Stimulated activated naive CD8-positive, alpha-beta T cell treated with anti-CD3 and anti-CD28 coated beads, Interleukin-15, Interleukin-2, amounts not matched to agents 100 ng/mL and 50 ng/mL, for 24 hours (primary cell): Measurements from ENCODE around the gene CHID1.

Experiments used
- H3K27ac Mint-ChIP-seq: one replicate; pipeline ENCODE4 v1.8.0; 2021; ENCODE audit warnings: mild to moderate bottlenecking, mixed read lengths
- H3K27me3 Mint-ChIP-seq: one replicate; pipeline ENCODE4 v1.8.0; 2021; ENCODE audit warnings: mixed read lengths
- H3K36me3 Mint-ChIP-seq: one replicate; pipeline ENCODE4 v1.8.0; 2021; ENCODE audit warnings: low read depth, mixed read lengths
- H3K4me1 Mint-ChIP-seq: one replicate; pipeline ENCODE4 v1.8.0; 2021; ENCODE audit warnings: low read depth, mixed read lengths
- H3K4me3 Mint-ChIP-seq: one replicate; pipeline ENCODE4 v1.8.0; 2021; ENCODE audit warnings: mild to moderate bottlenecking, mixed read lengths
- H3K9me3 Mint-ChIP-seq: one replicate; pipeline ENCODE4 v1.8.0; 2021; ENCODE audit warnings: mixed read lengths

Gene CHID1

DNA sequence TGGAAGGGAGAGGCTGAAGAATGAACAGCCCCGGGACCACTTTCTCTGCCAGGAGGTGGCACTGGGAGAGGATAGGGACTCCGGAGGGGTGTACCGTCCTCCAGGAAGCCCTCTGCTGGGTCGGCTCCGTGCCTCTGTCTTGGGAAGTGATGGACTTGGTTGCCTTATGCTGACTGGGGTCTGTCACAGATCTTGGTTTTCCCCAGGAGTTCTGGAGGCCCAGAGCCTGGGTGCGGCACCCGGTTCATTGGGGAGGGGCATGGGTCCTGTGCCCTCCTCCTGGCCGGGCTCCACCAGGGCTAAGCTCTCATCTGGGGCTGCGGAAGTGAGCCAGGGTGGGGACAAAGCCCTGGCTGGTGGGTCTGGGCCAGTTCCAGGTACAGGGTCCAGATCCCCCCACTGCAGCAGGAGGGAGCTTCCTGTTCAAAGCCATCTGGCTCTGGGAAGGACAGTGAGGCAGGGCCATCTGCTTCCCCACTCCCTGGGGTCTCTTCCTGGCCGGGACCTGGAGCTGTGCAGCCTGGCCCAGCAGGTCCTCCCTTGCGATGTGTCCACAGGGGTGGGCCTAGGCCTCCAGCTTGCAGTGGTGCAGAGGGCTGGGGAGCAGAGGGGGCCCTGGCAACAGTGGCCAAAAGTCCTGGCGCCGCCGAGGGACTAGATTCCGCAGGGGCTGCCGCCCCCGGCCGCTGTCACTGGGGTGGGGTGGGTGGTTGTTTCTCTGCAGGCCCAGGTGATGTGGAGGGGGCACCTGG is 14.0 kb upstream of the CHID1 start:
- H3K9me3 Mint-ChIP-seq, result no peaks in the 10 kb centered on the region
- no peak overlapping the region for H3K27ac Mint-ChIP-seq
- peaks cover 6% of the 10 kb centered on the region for H3K36me3 Mint-ChIP-seq
- H3K4me1 Mint-ChIP-seq, result peaks cover 28% of the 10 kb centered on the region
- H3K4me3 Mint-ChIP-seq, result no peak overlapping the region
- H3K27me3 Mint-ChIP-seq, result no peaks in the 10 kb centered on the region

GRCh38 chr11:923691-924405 is 13.2 kb upstream of the CHID1 start:
- no peak overlapping the region for H3K4me3 Mint-ChIP-seq

GRCh38 chr11:921921-922678 is 11.5 kb upstream of the CHID1 start:
- no peaks in the 10 kb centered on the region for H3K9me3 Mint-ChIP-seq
- no peak overlapping the region for H3K4me3 Mint-ChIP-seq
- H3K36me3 Mint-ChIP-seq, result peaks cover 2% of the 10 kb centered on the region
- H3K4me1 Mint-ChIP-seq, result peaks cover 9% of the 10 kb centered on the region
- no peaks in the 10 kb centered on the region for H3K27me3 Mint-ChIP-seq
- no peak overlapping the region for H3K27ac Mint-ChIP-seq

More at GRCh38 chr11:923691-924405, 13.2 kb upstream of the CHID1 start:
- Mint-ChIP-seq H3K4me1 (peaks cover 27% of the 10 kb centered on the region), H3K36me3 (peaks cover 6% of the 10 kb centered on the region), H3K27me3 (no peaks in the 10 kb centered on the region), H3K9me3 (no peaks in the 10 kb centered on the region), H3K27ac (peak overlapping the region; percentile 26)

DNA sequence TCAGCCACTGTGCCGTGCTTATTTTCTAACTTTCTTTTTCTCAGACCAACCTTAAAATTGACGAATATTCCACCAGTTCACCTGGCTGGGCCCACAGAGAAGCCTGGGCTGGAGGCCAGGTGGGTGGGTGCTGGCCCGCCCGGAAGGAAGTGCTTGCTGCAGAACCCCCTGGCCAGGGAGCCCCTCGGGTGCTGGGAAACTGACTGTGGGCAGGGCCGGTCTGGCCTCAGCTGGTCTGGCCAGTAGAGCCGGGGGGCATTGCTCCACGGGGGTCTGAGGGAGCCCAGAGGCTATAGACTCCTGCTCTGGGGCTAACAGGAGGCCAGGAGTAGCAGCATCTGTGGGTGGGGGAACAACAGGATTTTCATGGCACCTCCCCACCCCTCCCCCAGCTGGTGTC is 6.8 kb upstream of the CHID1 start:
- Mint-ChIP-seq H3K27me3 (no peaks in the 10 kb centered on the region), H3K36me3 (no peaks in the 10 kb centered on the region), H3K27ac (no peak overlapping the region), H3K4me1 (no peaks in the 10 kb centered on the region), H3K4me3 (no peak overlapping the region), H3K9me3 (no peaks in the 10 kb centered on the region)

DNA sequence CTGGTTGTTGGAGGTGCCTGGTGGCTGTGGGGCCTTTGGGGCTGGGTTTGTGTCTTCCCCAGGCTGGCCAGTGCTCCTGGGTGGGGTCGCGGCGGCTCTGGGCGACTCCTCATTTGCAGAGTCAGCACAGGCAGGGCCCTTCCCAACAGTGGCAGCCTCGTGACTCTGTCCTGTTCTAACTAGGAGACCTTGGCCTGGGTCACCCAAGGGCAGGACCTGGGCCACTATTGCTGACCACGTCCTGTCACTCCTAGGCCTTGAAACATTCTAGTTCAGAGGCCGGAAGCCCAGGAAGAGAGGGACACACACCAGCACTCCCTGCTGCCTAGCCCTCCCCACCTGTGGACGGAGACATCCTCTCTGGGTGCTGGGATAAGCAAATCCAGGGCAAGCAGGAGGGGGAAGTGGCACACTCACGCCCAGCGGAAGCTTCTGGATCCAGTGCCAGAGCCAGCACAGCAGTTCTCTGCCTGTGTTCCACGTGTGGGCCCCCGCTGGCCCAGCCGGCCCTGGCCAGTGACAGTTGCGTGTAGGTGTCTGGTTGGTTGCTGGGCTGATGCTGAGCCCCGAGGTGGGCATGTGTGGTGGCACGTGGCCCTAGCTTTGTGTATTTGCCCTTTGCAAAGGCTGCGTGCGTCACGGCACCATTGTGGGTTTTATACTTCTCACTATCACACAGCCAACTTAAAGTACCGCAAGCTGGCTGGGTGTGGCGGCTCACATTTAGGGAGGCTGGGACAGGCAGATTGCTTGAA is 4.3 kb upstream of the CHID1 start:
- H3K36me3 Mint-ChIP-seq, result no peaks in the 10 kb centered on the region
- no peak overlapping the region for H3K27ac Mint-ChIP-seq
- no peak overlapping the region for H3K4me3 Mint-ChIP-seq
- no peaks in the 10 kb centered on the region for H3K9me3 Mint-ChIP-seq
- H3K27me3 Mint-ChIP-seq, result no peaks in the 10 kb centered on the region
- peaks cover 8% of the 10 kb centered on the region for H3K4me1 Mint-ChIP-seq

- Mint-ChIP-seq H3K36me3 (peaks cover 4% of the 10 kb centered on the region), H3K4me3 (no peak overlapping the region), H3K27ac (no peak overlapping the region), H3K9me3 (no peaks in the 10 kb centered on the region), H3K4me1 (peaks cover 14% of the 10 kb centered on the region), H3K27me3 (no peaks in the 10 kb centered on the region)
These were observed 3.6 kb upstream of the CHID1 start for GRCh38 chr11:914204-914603.

DNA sequence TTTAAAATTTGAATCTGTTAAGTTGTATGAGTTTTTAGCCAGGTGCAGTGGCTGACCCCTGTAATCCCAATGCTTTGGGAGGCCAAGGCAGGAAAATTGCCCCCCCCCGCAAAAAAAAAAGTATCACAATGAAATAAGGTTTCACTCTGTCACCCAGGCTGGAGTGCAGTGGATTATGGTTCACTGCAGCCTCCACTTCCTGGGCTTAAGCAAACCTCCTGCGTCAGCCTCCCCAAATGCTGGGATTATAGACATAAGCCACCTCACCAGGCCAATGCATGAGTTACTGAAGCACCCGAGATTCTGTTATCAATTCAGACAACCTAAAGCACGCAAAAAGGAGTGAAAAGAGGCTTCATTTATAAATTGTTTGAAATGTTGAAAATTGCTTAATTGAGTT is 2.4 kb upstream of the CHID1 start:
- no peak overlapping the region for H3K27ac Mint-ChIP-seq
- H3K36me3 Mint-ChIP-seq, result peaks cover 10% of the 10 kb centered on the region
- no peaks in the 10 kb centered on the region for H3K27me3 Mint-ChIP-seq
- H3K9me3 Mint-ChIP-seq, result no peaks in the 10 kb centered on the region
- H3K4me1 Mint-ChIP-seq, result peaks cover 24% of the 10 kb centered on the region
- no peak overlapping the region for H3K4me3 Mint-ChIP-seq

DNA sequence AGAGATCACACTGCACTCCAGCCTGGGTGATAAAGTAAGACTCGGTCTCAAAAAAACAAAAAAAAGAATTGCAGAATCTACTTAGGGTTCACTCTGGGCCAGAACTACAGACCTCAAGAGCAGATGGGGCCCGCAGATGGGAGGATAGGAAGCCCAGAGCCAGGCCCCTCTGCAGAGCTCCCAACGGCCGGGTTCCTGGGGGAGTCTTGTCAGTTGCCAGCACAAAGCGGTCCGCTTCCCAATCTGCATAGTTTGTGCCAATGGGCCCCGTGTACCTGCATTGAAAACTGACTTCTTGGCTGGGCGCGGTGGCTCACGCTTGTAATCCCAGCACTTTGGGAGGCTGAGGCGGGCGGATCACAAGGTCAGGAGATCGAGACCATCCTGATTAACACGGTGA is 1.7 kb upstream of the CHID1 start:
- Mint-ChIP-seq H3K27me3 (no peaks in the 10 kb centered on the region), H3K27ac (no peak overlapping the region), H3K4me3 (peak overlapping the region; percentile 10), H3K36me3 (peaks cover 12% of the 10 kb centered on the region), H3K9me3 (no peaks in the 10 kb centered on the region), H3K4me1 (peaks cover 28% of the 10 kb centered on the region)

- H3K36me3 Mint-ChIP-seq, result peaks cover 14% of the 10 kb centered on the region
- H3K27ac Mint-ChIP-seq, result peak overlapping the region; percentile 96
- H3K27me3 Mint-ChIP-seq, result no peaks in the 10 kb centered on the region
- no peaks in the 10 kb centered on the region for H3K9me3 Mint-ChIP-seq
- peaks cover 28% of the 10 kb centered on the region for H3K4me1 Mint-ChIP-seq
- H3K4me3 Mint-ChIP-seq, result peak overlapping the region; percentile 87
These were observed 1.2 kb upstream of the CHID1 start for GRCh38 chr11:911890-912219.

DNA sequence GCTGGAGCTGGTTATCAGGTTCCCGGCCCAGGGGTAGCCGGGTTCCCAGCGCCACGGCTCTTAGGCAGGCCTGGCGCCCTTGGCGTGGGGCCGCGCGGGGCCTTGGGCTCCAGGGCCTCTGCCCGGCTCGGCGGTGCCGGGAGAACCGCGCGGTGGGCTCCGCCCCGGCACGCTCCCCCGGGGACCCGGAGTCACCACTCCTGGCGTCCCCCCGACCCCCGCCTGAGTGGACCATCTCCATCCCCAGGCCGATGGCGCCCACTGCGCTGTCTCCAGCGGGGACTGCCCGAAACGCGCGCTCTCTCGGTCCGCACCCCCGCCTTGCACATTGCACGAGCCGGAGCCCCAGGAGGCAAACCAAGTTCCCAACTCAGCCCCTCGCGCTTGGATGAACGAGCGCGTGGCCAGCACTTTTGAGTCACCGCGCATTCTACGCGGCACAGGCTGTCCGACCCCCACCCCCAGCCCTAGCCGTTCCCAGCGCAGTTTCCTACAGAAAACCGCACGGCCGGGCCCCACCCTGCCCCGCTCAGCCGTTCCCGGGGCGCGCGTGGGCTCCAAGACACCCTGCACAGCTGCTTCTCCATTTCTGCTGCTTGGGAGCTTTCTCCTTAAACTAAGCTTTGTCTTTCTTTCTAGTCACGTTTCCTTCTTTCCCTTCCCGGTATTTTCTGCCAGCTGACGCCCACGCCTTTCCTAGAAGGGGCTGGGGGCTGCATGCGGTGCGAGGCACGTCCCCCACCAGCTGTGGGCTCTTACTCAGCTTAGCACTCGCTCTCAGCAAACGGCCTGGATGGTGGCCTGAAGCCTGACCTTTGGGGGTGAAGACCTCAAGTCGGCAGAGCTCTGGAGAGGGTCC is 650 bp upstream of the CHID1 start:
- H3K4me3 Mint-ChIP-seq, result peak overlapping the region; percentile 87
- H3K36me3 Mint-ChIP-seq, result peaks cover 20% of the 10 kb centered on the region
- peak overlapping the region; percentile 96 for H3K27ac Mint-ChIP-seq

DNA sequence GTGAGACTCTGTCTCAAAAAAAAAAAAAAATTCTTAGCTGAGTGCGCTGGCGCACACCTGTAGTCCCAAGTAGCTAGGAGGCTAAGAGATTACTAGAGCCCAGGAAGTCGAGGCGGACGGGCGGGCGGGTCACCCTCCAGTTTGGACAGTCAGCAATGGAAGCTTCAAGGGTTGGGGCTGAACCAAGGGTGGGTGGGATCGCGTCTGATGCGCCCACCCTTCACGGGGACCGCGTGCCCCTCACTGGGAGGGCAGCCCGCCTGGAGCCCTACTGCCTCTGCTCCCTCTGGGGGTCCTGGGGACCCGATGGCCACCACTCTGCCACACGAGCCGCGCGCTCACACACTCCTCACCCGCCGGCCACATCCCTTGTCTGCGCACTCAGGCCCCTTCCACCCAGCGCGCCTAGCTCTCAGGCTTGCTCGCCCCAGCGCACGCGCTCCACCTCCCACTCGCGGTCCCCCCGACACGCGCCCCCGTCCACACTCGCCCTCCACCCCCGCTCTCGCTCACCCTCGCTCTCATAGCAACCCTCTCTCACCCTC is 494 bp downstream of the CHID1 start:
- H3K36me3 Mint-ChIP-seq, result peaks cover 26% of the 10 kb centered on the region
- peak overlapping the region; percentile 90 for H3K4me3 Mint-ChIP-seq
- no peaks in the 10 kb centered on the region for H3K9me3 Mint-ChIP-seq
- peak overlapping the region; percentile 79 for H3K27ac Mint-ChIP-seq
- H3K4me1 Mint-ChIP-seq, result peaks cover 28% of the 10 kb centered on the region
- H3K27me3 Mint-ChIP-seq, result no peaks in the 10 kb centered on the region

More for the DNA sequence above, 650 bp upstream of the CHID1 start:
- no peaks in the 10 kb centered on the region for H3K27me3 Mint-ChIP-seq
- H3K9me3 Mint-ChIP-seq, result no peaks in the 10 kb centered on the region
- H3K4me1 Mint-ChIP-seq, result peaks cover 28% of the 10 kb centered on the region

GRCh38 chr11:909406-909805 is 1.2 kb downstream of the CHID1 start:
- H3K36me3 Mint-ChIP-seq, result peaks cover 30% of the 10 kb centered on the region
- no peaks in the 10 kb centered on the region for H3K27me3 Mint-ChIP-seq
- no peak overlapping the region for H3K27ac Mint-ChIP-seq
- H3K9me3 Mint-ChIP-seq, result no peaks in the 10 kb centered on the region
- peak overlapping the region; percentile 90 for H3K4me3 Mint-ChIP-seq
- peaks cover 28% of the 10 kb centered on the region for H3K4me1 Mint-ChIP-seq

DNA sequence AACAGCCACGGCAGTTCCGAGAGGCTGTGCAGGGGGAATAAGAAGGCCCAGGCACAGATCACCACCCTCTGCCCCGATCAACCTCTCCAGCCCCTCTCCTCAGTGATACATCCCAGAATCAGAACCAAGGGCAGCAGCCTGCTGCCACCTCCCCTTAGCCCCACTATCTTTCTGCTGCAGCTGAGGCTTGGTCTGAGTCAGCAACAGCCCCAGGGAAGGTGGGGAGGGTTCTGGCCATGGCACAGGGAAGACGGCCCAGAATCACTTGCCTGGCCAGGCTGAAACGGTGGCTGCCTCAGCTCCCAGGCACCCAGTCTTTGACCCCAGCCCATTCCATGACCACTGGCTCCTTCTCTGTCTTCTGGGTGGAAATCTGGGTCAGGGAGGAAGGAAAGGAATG is 2.3 kb downstream of the CHID1 start:
- peaks cover 28% of the 10 kb centered on the region for H3K4me1 Mint-ChIP-seq
- H3K36me3 Mint-ChIP-seq, result peaks cover 38% of the 10 kb centered on the region
- H3K4me3 Mint-ChIP-seq, result peak overlapping the region; percentile 30
- H3K27me3 Mint-ChIP-seq, result no peaks in the 10 kb centered on the region
- no peak overlapping the region for H3K27ac Mint-ChIP-seq
- H3K9me3 Mint-ChIP-seq, result no peaks in the 10 kb centered on the region

DNA sequence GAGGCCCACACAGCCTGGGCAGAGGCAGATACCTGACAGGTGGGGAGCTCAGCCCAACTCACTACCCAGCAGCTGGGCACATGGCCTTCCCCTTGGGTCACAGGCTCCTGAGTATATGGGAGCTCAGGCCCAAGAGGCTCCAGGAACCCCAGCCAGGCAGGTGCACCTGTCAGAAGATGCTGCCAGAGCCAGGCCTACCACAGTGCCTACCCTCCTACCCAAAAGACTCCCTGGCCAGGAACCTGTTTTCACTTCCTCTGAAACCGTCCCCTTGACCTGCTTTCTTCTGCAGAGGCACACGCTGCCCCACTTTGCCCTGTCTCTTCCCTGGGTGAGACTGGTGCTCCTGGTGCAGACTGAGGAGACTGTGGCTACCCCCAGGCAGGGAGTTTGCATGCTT is 2.9 kb downstream of the CHID1 start:
- peaks cover 44% of the 10 kb centered on the region for H3K36me3 Mint-ChIP-seq
- H3K27ac Mint-ChIP-seq, result no peak overlapping the region
- peaks cover 28% of the 10 kb centered on the region for H3K4me1 Mint-ChIP-seq
- no peaks in the 10 kb centered on the region for H3K27me3 Mint-ChIP-seq
- no peaks in the 10 kb centered on the region for H3K9me3 Mint-ChIP-seq
- H3K4me3 Mint-ChIP-seq, result no peak overlapping the region
